Measurements from ENCODE around the gene RAB40B. TPM values are rescaled to one million over a fixed set of nuclear protein-coding genes. Genes with fewer than 3 reads are reported as not detected.

RAB40B gene
- total RNA-seq, 1 donor from 2014 or later = 22.4 TPM

DNA sequence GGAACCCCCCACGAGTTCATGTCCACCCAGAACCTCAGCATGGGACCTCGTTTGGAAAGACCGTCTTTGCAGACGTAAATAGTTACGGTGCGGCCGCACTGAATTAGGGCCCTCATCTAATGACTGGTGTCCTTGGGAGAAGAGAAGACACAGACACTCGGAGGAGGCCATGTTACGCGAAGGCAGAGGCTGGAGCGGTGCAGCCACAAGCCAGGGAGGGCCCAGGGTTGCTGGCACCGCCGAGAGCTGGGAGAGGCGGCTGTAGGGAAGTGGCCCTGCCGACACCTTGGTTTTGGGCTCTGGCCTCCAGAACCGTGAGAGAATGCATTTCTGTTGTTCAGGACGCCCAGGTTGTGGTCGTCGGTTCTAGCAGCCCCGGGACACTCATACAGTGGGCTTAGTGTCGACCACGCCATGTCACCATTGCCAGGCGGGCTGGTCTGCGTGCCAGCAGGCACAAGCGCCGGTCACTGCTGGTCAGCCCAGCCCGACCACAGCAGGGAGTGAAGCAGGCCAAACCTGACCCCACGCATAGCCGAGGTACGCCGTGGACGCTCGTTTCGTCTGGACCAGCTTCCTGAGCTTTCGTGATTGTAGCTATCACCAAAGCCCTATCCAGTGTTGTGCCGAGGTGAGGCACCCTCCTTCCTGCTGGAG lies 39.6 kb downstream of the RAB40B start:
- H3K27me3 ChIP-seq (ENCODE audit: low read depth) = no peaks in the 10 kb centered on the region
- no peak overlapping the region for H3K4me3 ChIP-seq
- peaks cover 47% of the 10 kb centered on the region for H3K36me3 ChIP-seq
- no peaks in the 10 kb centered on the region for H3K9me3 ChIP-seq (replicated peaks)
- H3K27ac ChIP-seq (replicated peaks) = no peak overlapping the region
- intact Hi-C loops (cut with micrococcal nuclease) = no loop called here
- TF ChIP-seq, protein P1, sequence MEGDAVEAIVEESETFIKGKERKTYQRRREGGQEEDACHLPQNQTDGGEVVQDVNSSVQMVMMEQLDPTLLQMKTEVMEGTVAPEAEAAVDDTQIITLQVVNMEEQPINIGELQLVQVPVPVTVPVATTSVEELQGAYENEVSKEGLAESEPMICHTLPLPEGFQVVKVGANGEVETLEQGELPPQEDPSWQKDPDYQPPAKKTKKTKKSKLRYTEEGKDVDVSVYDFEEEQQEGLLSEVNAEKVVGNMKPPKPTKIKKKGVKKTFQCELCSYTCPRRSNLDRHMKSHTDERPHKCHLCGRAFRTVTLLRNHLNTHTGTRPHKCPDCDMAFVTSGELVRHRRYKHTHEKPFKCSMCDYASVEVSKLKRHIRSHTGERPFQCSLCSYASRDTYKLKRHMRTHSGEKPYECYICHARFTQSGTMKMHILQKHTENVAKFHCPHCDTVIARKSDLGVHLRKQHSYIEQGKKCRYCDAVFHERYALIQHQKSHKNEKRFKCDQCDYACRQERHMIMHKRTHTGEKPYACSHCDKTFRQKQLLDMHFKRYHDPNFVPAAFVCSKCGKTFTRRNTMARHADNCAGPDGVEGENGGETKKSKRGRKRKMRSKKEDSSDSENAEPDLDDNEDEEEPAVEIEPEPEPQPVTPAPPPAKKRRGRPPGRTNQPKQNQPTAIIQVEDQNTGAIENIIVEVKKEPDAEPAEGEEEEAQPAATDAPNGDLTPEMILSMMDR (IDR thresholded peaks at IDR 0.05; ENCODE audit: borderline replicate concordance) = no peak
- peaks cover 9% of the 10 kb centered on the region for H3K4me1 ChIP-seq
- DNase-seq = no peak

DNA sequence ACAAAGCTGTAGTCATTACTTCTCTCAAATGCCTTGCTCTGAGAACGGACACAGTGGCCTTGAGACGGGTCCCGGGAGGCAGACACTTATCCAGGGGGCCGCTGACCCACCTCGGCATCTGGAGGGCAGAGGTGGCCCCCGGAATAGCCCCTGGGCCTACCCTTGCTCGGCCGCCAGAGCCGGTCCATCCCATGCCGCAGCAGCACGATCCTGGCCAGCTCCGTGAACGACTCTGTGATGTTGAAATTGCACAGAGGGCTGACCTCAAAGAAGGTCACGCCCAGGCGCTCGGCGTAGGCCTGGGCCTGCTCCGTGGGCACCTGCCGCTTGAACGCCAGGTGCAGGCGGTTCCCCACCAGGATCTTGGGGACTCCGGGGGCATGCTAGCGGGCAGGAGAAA lies 40.2 kb downstream of the RAB40B start:
- TF ChIP-seq, protein P1 (IDR thresholded peaks at IDR 0.05; ENCODE audit: borderline replicate concordance) = no peak
- DNase-seq = no peak
- no peak overlapping the region for H3K27ac ChIP-seq (replicated peaks)
- peaks cover 10% of the 10 kb centered on the region for H3K4me1 ChIP-seq
- no peaks in the 10 kb centered on the region for H3K27me3 ChIP-seq (ENCODE audit: low read depth)
- peaks cover 47% of the 10 kb centered on the region for H3K36me3 ChIP-seq
- H3K4me3 ChIP-seq = no peak overlapping the region
- intact Hi-C loops (cut with micrococcal nuclease) = no loop called here
- H3K9me3 ChIP-seq (replicated peaks) = no peaks in the 10 kb centered on the region

DNA sequence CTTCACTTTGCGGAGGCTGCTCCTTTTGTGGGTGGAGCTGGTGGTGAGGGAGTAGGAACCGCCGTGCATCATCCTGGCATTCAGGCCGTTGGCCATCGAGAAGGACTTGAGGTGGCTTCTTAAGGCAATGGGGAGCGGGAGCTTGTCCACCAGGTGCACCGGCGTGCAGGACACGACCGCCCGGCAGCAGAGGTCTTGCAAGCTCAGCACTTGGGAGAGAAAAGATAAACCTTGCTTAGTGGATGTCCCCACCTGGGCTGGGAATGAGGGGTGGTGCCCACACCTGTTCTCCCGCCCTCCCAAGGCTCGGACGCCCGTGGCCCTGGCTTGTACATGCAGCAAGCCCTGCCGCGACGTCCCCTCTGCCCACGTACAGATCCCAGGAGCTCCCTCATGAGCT lies 40.6 kb downstream of the RAB40B start:
- H3K27me3 ChIP-seq (ENCODE audit: low read depth) = no peaks in the 10 kb centered on the region
- no peaks in the 10 kb centered on the region for H3K9me3 ChIP-seq (replicated peaks)
- no peak for DNase-seq
- H3K4me1 ChIP-seq = peaks cover 10% of the 10 kb centered on the region
- peaks cover 47% of the 10 kb centered on the region for H3K36me3 ChIP-seq
- TF ChIP-seq, protein P1 (IDR thresholded peaks at IDR 0.05; ENCODE audit: borderline replicate concordance) = no peak
- H3K4me3 ChIP-seq = no peak overlapping the region
- H3K27ac ChIP-seq (replicated peaks) = no peak overlapping the region
- intact Hi-C loops (cut with micrococcal nuclease) = no loop called here

DNA sequence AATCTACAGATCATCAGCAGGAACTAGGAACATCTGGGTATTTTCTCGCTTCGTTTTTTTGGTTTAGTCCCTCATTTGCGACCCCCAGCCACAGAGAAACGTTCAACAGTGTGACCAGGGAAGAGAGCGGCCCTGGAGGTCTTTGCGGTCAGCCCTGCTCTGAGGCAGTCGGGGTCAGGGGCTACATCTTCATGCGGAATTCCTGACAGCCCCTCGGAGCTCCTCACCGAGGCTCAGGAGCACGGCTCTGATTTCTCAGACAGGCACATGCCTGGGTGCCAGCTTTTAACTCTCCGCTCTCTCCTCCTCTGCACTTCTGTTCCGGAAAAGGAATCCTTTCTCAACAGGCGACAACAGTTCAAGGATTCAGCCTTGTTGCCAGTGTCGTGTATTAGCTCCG lies 42.2 kb downstream of the RAB40B start:
- intact Hi-C loops (cut with micrococcal nuclease) = no loop called here
- no peaks in the 10 kb centered on the region for H3K9me3 ChIP-seq (replicated peaks)
- peaks cover 45% of the 10 kb centered on the region for H3K36me3 ChIP-seq
- H3K27me3 ChIP-seq (ENCODE audit: low read depth) = no peaks in the 10 kb centered on the region
- no peak overlapping the region for H3K27ac ChIP-seq (replicated peaks)
- peaks cover 10% of the 10 kb centered on the region for H3K4me1 ChIP-seq
- no peak for DNase-seq
- TF ChIP-seq, protein P1 (IDR thresholded peaks at IDR 0.05; ENCODE audit: borderline replicate concordance) = no peak
- H3K4me3 ChIP-seq = no peak overlapping the region

DNA sequence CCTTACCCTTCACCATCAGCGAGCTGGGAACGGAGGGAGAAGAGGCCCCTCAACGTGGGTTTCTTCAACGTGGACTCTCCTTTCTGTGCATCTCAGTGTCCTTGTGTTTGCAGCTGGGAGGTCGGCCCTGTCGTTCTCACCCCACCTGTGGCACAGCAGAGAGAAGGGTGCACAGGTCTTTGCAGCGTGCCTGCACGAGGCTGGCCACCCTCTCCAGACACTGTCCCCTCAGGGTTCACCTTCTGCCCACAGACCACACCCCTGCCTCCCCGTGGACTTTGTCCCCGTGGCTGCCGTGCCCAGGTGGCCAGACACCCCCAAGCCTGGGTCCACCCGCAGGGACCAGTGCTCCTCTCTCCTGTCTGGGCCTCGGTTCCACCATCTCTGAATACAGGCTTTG lies 43.0 kb downstream of the RAB40B start:
- TF ChIP-seq, protein P1 (IDR thresholded peaks at IDR 0.05; ENCODE audit: borderline replicate concordance) = no peak
- Histone ChIP-seq H3K36me3 (peaks cover 38% of the 10 kb centered on the region), H3K4me1 (peaks cover 10% of the 10 kb centered on the region), H3K9me3 (replicated peaks) (no peaks in the 10 kb centered on the region), H3K27me3 (ENCODE audit: low read depth) (no peaks in the 10 kb centered on the region), H3K4me3 (peak overlapping the region; percentile 11), H3K27ac (replicated peaks) (peak overlapping the region; percentile 69)
- intact Hi-C loops (cut with micrococcal nuclease) = no loop called here
- no peak for DNase-seq
